D341Med (cell line): Measurements from ENCODE around the gene EVI5L.

ENCODE experiments used
- DNase-seq: peaks from one replicate; pipeline ENCODE4 v3.0.0; 2012; ENCODE audit warnings: low spot score

EVI5L gene

GRCh38 chr19:7817801-7818200, 12.2 kb upstream of the EVI5L start:
- DNase-seq = no peak

- no peak for DNase-seq
Observed at GRCh38 chr19:7818806-7819205, 11.2 kb upstream of the EVI5L start.

- no peak for DNase-seq
Observed at GRCh38 chr19:7819337-7819736, 10.7 kb upstream of the EVI5L start.

- DNase-seq = no peak
Observed at GRCh38 chr19:7820588-7820987, 9.4 kb upstream of the EVI5L start.

- DNase-seq = no peak
Observed at GRCh38 chr19:7822910-7823515, 7.0 kb upstream of the EVI5L start.

GRCh38 chr19:7823686-7824301, 6.2 kb upstream of the EVI5L start:
- no peak for DNase-seq

GRCh38 chr19:7829166-7829520, 875 bp upstream of the EVI5L start:
- no peak for DNase-seq

GRCh38 chr19:7830272-7830771, 304 bp downstream of the EVI5L start:
- DNase-seq = no peak

- DNase-seq = no peak
Observed at GRCh38 chr19:7830823-7831222, 805 bp downstream of the EVI5L start.

GRCh38 chr19:7831452-7831851, 1.4 kb downstream of the EVI5L start:
- DNase-seq = peak; percentile 72

GRCh38 chr19:7832009-7832408, 2.0 kb downstream of the EVI5L start:
- no peak for DNase-seq

GRCh38 chr19:7832781-7833180, 2.8 kb downstream of the EVI5L start:
- no peak for DNase-seq

- DNase-seq = peak; percentile 69
Observed at GRCh38 chr19:7833225-7834099, 3.4 kb downstream of the EVI5L start.

- no peak for DNase-seq
Observed at GRCh38 chr19:7839476-7839875, 9.5 kb downstream of the EVI5L start.

GRCh38 chr19:7840629-7841028, 10.6 kb downstream of the EVI5L start:
- DNase-seq = no peak

- DNase-seq = no peak
Observed at GRCh38 chr19:7841751-7842660, 12.0 kb downstream of the EVI5L start.

- no peak for DNase-seq
Observed at GRCh38 chr19:7842661-7843294, 12.8 kb downstream of the EVI5L start.

GRCh38 chr19:7843521-7843920, 13.5 kb downstream of the EVI5L start:
- DNase-seq = no peak

- no peak for DNase-seq
Observed at GRCh38 chr19:7844405-7844804, 14.4 kb downstream of the EVI5L start.

GRCh38 chr19:7844951-7845350, 14.9 kb downstream of the EVI5L start:
- DNase-seq = no peak

- no peak for DNase-seq
Observed at GRCh38 chr19:7845390-7846154, 15.6 kb downstream of the EVI5L start.
